H9 (cell line): ENCODE data around the gene OSR1. TPM values are rescaled to one million over a fixed set of nuclear protein-coding genes. Genes with fewer than 3 reads are reported as not detected.
A peak's percentile ranks its signal among the peaks of the same experiment; 100 is the strongest.

ENCODE experiments used
- DNase-seq: peaks from one replicate; pipeline ENCODE4 v3.0.0-alpha.2; 2017
- H2AFZ ChIP-seq: one replicate; pipeline ENCODE4 v1.6.1; 2013; ENCODE audit warnings: mild to moderate bottlenecking, low read length, control low read depth, moderate library complexity
- H2AK5ac ChIP-seq: 2 replicates; pipeline ENCODE4 v1.6.1; 2013; ENCODE audit warnings: low read length, control low read depth, mixed read lengths; ENCODE audit not compliant: insufficient read length
- H2BK120ac ChIP-seq: one replicate; pipeline ENCODE4 v1.6.1; 2013; ENCODE audit warnings: low read depth, mild to moderate bottlenecking, low read length, control low read depth, inconsistent platforms; ENCODE audit not compliant: poor library complexity, severe bottlenecking
- H2BK12ac ChIP-seq: 2 replicates; pipeline ENCODE4 v1.6.1; 2013; ENCODE audit warnings: low read length, control low read depth, mixed read lengths, low read depth; ENCODE audit not compliant: insufficient read length
- H2BK15ac ChIP-seq: 2 replicates; pipeline ENCODE4 v1.6.1; 2013; ENCODE audit warnings: low read depth, low read length, control low read depth
- H2BK20ac ChIP-seq: one replicate; pipeline ENCODE4 v1.6.1; 2013; ENCODE audit warnings: low read depth, mild to moderate bottlenecking, low read length, control low read depth, inconsistent platforms; ENCODE audit not compliant: poor library complexity, severe bottlenecking
- H2BK5ac ChIP-seq: 2 replicates; pipeline ENCODE4 v1.6.1; 2013; ENCODE audit warnings: low read length, control low read depth, mixed read lengths; ENCODE audit not compliant: insufficient read length
- H3K14ac ChIP-seq: 2 replicates; pipeline ENCODE4 v1.6.1; 2013; ENCODE audit warnings: low read length, control low read depth; ENCODE audit not compliant: insufficient read depth
- H3K18ac ChIP-seq: 2 replicates; pipeline ENCODE4 v1.6.1; 2013; ENCODE audit warnings: low read depth, mild to moderate bottlenecking, mixed read lengths, low read length, control low read depth; ENCODE audit not compliant: insufficient read length
- H3K23ac ChIP-seq: 2 replicates; pipeline ENCODE4 v1.6.1; 2013; ENCODE audit warnings: low read length, control low read depth, mixed read lengths, low read depth; ENCODE audit not compliant: insufficient read length
- H3K23me2 ChIP-seq: 2 replicates; pipeline ENCODE4 v1.6.1; 2013; ENCODE audit warnings: low read depth, mild to moderate bottlenecking, mixed read lengths, low read length, control low read depth; ENCODE audit not compliant: insufficient read length, poor library complexity, severe bottlenecking
- H3K27ac ChIP-seq: 2 replicates; pipeline ENCODE4 v1.5.1; 2013; ENCODE audit warnings: low read length, control low read depth, mixed read lengths, low read depth; ENCODE audit not compliant: insufficient read length
- H3K27me3 ChIP-seq: 2 replicates; pipeline ENCODE4 v1.6.1; 2013; ENCODE audit warnings: low read length, control low read depth, inconsistent platforms; ENCODE audit not compliant: insufficient read depth
- H3K4ac ChIP-seq: 2 replicates; pipeline ENCODE4 v1.6.1; 2013; ENCODE audit warnings: low read depth, mild to moderate bottlenecking, control low read depth, inconsistent platforms, low read length, moderate library complexity
- H3K4me1 ChIP-seq: 2 replicates; pipeline ENCODE4 v1.6.1; 2013; ENCODE audit warnings: low read length, control low read depth, inconsistent platforms; ENCODE audit not compliant: insufficient read depth
- H3K4me2 ChIP-seq: 2 replicates; pipeline ENCODE4 v1.6.1; 2013; ENCODE audit warnings: low read length, control low read depth, mixed read lengths; ENCODE audit not compliant: insufficient read length, insufficient read depth
- H3K56ac ChIP-seq: 2 replicates; pipeline ENCODE4 v1.6.1; 2013; ENCODE audit warnings: low read depth, mild to moderate bottlenecking, mixed read lengths, low read length, control low read depth; ENCODE audit not compliant: insufficient read length
- H3K79me1 ChIP-seq: 2 replicates; pipeline ENCODE4 v1.6.1; 2013; ENCODE audit warnings: low read depth, mild to moderate bottlenecking, moderate library complexity, low read length, control low read depth, inconsistent platforms; ENCODE audit not compliant: insufficient read depth, poor library complexity, severe bottlenecking
- H3K79me2 ChIP-seq: 2 replicates; pipeline ENCODE4 v1.6.1; 2013; ENCODE audit warnings: low read length, control low read depth, inconsistent platforms; ENCODE audit not compliant: insufficient read depth
- H3K9ac ChIP-seq: 2 replicates; pipeline ENCODE4 v1.6.1; 2013; ENCODE audit warnings: low read length, control low read depth, mixed read lengths; ENCODE audit not compliant: insufficient read length; ENCODE audit errors: extremely low read depth
- H3K9me3 ChIP-seq: one replicate; pipeline ENCODE4 v1.6.1; 2013; ENCODE audit warnings: low read depth, low read length, inconsistent platforms; ENCODE audit not compliant: control insufficient read depth
- H3T11ph ChIP-seq: one replicate; pipeline ENCODE4 v1.6.1; 2013; ENCODE audit warnings: mild to moderate bottlenecking, low read length, control low read depth, inconsistent platforms
- H4K20me1 ChIP-seq: one replicate; pipeline ENCODE4 v1.6.1; 2013; ENCODE audit not compliant: control insufficient read depth, insufficient read length, insufficient read depth
- H4K5ac ChIP-seq: 2 replicates; pipeline ENCODE4 v1.6.1; 2013; ENCODE audit warnings: low read depth, mild to moderate bottlenecking, mixed read lengths, low read length, control low read depth; ENCODE audit not compliant: insufficient read length
- H4K8ac ChIP-seq: replicated peaks from 2 replicates; pipeline ENCODE4 v1.6.1; 2013; ENCODE audit warnings: low read length, control low read depth, mixed read lengths, low read depth; ENCODE audit not compliant: insufficient read length
- H4K91ac ChIP-seq: 2 replicates; pipeline ENCODE4 v1.6.1; 2013; ENCODE audit warnings: low read depth, mild to moderate bottlenecking, moderate library complexity, mixed read lengths, low read length, control low read depth; ENCODE audit not compliant: insufficient read length
- H3K27ac Mint-ChIP-seq, 3 experiments: 2 replicates in 2 of 3; 3 replicates in 1 of 3; pipeline ENCODE4 v1.8.0; 2020 to 2021; ENCODE audit warnings: mixed read lengths in 3 of 3, mild to moderate bottlenecking in 1 of 3, moderate library complexity in 1 of 3
- H3K27me3 Mint-ChIP-seq: 2 replicates; pipeline ENCODE4 v1.8.0; 2021; ENCODE audit warnings: low read depth, mild to moderate bottlenecking, moderate library complexity, mixed read lengths
- H3K36me3 Mint-ChIP-seq, 3 experiments: 2 replicates in 2 of 3; 3 replicates in 1 of 3; pipeline ENCODE4 v1.8.0; 2020 to 2021; ENCODE audit warnings: low read depth in 3 of 3, mixed read lengths in 3 of 3; ENCODE audit not compliant: insufficient read depth in 1 of 3
- H3K4me1 Mint-ChIP-seq, 2 experiments: 2 replicates each; pipeline ENCODE4 v1.8.0; 2020; ENCODE audit warnings: mixed read lengths in 2 of 2
- H3K4me3 Mint-ChIP-seq, 2 experiments: 2 replicates in 1 of 2; 3 replicates in 1 of 2; pipeline ENCODE4 v1.8.0; 2020 to 2021; ENCODE audit warnings: mild to moderate bottlenecking in 2 of 2, mixed read lengths in 2 of 2, moderate library complexity in 1 of 2
- H3K9me3 Mint-ChIP-seq, 2 experiments: 2 replicates in 1 of 2; 3 replicates in 1 of 2; pipeline ENCODE4 v1.8.0; 2020; ENCODE audit warnings: mild to moderate bottlenecking in 2 of 2, mixed read lengths in 2 of 2, moderate library complexity in 1 of 2
- CTCF ChIP-seq: fragments of 200-600 bp; sonication (generic); conservative IDR thresholded peaks from 3 replicates; pipeline ENCODE4 v1.8.0; 2021; ENCODE audit warnings: antibody characterized with exemption, mild to moderate bottlenecking
- WGBS: extraction: QIAGEN DNeasy Blood & Tissue Kit; methylation state at CpG from one replicate; pipeline ENCODE4 v1.1.7; 2013; ENCODE audit warnings: missing lambda C conversion rate, low lambda C conversion rate, mixed read lengths; ENCODE audit not compliant: insufficient read length; ENCODE audit errors: extremely low coverage; 5-methylcytosine and 5-hydroxymethylcytosine counted together
- total RNA-seq: library from RNA; stranded (reverse); gene quantifications from 2 replicates; pipeline ENCODE4 v1.2.1, GENCODE V29; 2021

Gene OSR1
- total RNA-seq, 1 experiment from 2014 or later: 0.35 TPM

- Mint-ChIP-seq H3K27me3 (peaks cover 99% of the 10 kb centered on the region), H3K4me1 (peaks cover 21 to 26% of the 10 kb centered on the region in 2 experiments), H3K27ac (no peak overlapping the region), H3K36me3 (no peaks in the 10 kb centered on the region), H3K9me3 (no peaks in the 10 kb centered on the region; a peak in 1 of 5 replicates), H3K4me3 (peak overlapping the region in 1 of 2 experiments; percentile 79; a peak in 1 of 5 replicates)
- Histone ChIP-seq H2BK120ac (no peak overlapping the region), H3K23me2 (peaks cover 11% of the 10 kb centered on the region), H2AK5ac (no peak overlapping the region), H4K5ac (no peak overlapping the region), H4K91ac (no peak overlapping the region), H2BK15ac (no peak overlapping the region), H3K14ac (no peak overlapping the region), H2AFZ (no peak overlapping the region), H3K79me1 (no peaks in the 10 kb centered on the region), H3K18ac (no peak overlapping the region), H3K23ac (no peak overlapping the region), H3K9me3 (no peaks in the 10 kb centered on the region), H3T11ph (no peak overlapping the region), H3K27ac (no peak overlapping the region), H3K56ac (no peak overlapping the region), H2BK5ac (no peak overlapping the region), H4K8ac (no peak overlapping the region), H4K20me1 (no peaks in the 10 kb centered on the region), H3K4ac (no peak overlapping the region), H2BK12ac (no peak overlapping the region), H3K4me2 (no peak overlapping the region), H2BK20ac (no peak overlapping the region), H3K79me2 (no peaks in the 10 kb centered on the region), H3K4me1 (no peaks in the 10 kb centered on the region), H3K27me3 (peaks cover 60% of the 10 kb centered on the region), H3K9ac (no peak overlapping the region)
- peak; percentile 22 for DNase-seq
- TF ChIP-seq CTCF: no peak
- WGBS: no CpG with 5 or more reads among the region's 3 CpGs
Measured at GRCh38 chr2:19364014-19364413, 5.6 kb upstream of the OSR1 start.
